Endothelial cell (in vitro differentiated cells): ENCODE results near the gene PSME4. TPM values are rescaled to one million over a fixed set of nuclear protein-coding genes. Genes with fewer than 3 reads are reported as not detected.
A peak's percentile ranks its signal among the peaks of the same experiment; 100 is the strongest.

Experiments
- DNase-seq: peaks from one replicate; pipeline ENCODE4 v3.0.0; 2021; ENCODE audit warnings: low spot score
- H3K27ac Mint-ChIP-seq: one replicate; pipeline ENCODE4 v1.8.0; 2021; ENCODE audit warnings: mixed read lengths, inconsistent platforms; ENCODE audit not compliant: unreplicated experiment
- H3K27me3 Mint-ChIP-seq: one replicate; pipeline ENCODE4 v1.8.0; 2021; ENCODE audit warnings: mild to moderate bottlenecking, moderate library complexity, mixed read lengths, inconsistent platforms; ENCODE audit not compliant: unreplicated experiment
- H3K36me3 Mint-ChIP-seq: one replicate; pipeline ENCODE4 v1.8.0; 2021; ENCODE audit warnings: mild to moderate bottlenecking, low read depth, mixed read lengths, inconsistent platforms; ENCODE audit not compliant: unreplicated experiment
- H3K4me1 Mint-ChIP-seq: one replicate; pipeline ENCODE4 v1.8.0; 2021; ENCODE audit warnings: mild to moderate bottlenecking, mixed read lengths, inconsistent platforms; ENCODE audit not compliant: unreplicated experiment
- H3K4me3 Mint-ChIP-seq: one replicate; pipeline ENCODE4 v1.8.0; 2021; ENCODE audit warnings: mild to moderate bottlenecking, mixed read lengths, inconsistent platforms; ENCODE audit not compliant: unreplicated experiment
- H3K9me3 Mint-ChIP-seq: one replicate; pipeline ENCODE4 v1.8.0; 2021; ENCODE audit warnings: mixed read lengths, inconsistent platforms; ENCODE audit not compliant: unreplicated experiment
- long read RNA-seq: library from polyadenylated mRNA; unstranded; transcript quantifications from one replicate; pipeline ENCODE4 v2.0.0, GENCODE V29; 2020; ENCODE audit not compliant: unreplicated experiment
- total RNA-seq: library from RNA; stranded (reverse); fragmentation: NEBNext Ultra II Directional; extraction: Animal tissue kit (Norgen Biotek cat#: 25700); gene quantifications from one replicate; pipeline ENCODE4 v1.2.1, GENCODE V29; 2021; ENCODE audit not compliant: unreplicated experiment
- TF ChIP-seq, protein P1 (sequence below): fragments of 200-600 bp; sonication (generic); IDR thresholded peaks from one replicate; pipeline ENCODE4 v1.5.0; 2021; ENCODE audit warnings: antibody characterized with exemption; ENCODE audit not compliant: unreplicated experiment

PSME4 gene, protein sequence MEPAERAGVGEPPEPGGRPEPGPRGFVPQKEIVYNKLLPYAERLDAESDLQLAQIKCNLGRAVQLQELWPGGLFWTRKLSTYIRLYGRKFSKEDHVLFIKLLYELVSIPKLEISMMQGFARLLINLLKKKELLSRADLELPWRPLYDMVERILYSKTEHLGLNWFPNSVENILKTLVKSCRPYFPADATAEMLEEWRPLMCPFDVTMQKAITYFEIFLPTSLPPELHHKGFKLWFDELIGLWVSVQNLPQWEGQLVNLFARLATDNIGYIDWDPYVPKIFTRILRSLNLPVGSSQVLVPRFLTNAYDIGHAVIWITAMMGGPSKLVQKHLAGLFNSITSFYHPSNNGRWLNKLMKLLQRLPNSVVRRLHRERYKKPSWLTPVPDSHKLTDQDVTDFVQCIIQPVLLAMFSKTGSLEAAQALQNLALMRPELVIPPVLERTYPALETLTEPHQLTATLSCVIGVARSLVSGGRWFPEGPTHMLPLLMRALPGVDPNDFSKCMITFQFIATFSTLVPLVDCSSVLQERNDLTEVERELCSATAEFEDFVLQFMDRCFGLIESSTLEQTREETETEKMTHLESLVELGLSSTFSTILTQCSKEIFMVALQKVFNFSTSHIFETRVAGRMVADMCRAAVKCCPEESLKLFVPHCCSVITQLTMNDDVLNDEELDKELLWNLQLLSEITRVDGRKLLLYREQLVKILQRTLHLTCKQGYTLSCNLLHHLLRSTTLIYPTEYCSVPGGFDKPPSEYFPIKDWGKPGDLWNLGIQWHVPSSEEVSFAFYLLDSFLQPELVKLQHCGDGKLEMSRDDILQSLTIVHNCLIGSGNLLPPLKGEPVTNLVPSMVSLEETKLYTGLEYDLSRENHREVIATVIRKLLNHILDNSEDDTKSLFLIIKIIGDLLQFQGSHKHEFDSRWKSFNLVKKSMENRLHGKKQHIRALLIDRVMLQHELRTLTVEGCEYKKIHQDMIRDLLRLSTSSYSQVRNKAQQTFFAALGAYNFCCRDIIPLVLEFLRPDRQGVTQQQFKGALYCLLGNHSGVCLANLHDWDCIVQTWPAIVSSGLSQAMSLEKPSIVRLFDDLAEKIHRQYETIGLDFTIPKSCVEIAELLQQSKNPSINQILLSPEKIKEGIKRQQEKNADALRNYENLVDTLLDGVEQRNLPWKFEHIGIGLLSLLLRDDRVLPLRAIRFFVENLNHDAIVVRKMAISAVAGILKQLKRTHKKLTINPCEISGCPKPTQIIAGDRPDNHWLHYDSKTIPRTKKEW (N-terminal part only)
- 106 TPM for total RNA-seq
- long read RNA-seq, partial matches to known transcripts, result 2 of 2 reads
- long read RNA-seq, other reads (novel, unspliced or antisense), result 0 of 2 reads

DNA sequence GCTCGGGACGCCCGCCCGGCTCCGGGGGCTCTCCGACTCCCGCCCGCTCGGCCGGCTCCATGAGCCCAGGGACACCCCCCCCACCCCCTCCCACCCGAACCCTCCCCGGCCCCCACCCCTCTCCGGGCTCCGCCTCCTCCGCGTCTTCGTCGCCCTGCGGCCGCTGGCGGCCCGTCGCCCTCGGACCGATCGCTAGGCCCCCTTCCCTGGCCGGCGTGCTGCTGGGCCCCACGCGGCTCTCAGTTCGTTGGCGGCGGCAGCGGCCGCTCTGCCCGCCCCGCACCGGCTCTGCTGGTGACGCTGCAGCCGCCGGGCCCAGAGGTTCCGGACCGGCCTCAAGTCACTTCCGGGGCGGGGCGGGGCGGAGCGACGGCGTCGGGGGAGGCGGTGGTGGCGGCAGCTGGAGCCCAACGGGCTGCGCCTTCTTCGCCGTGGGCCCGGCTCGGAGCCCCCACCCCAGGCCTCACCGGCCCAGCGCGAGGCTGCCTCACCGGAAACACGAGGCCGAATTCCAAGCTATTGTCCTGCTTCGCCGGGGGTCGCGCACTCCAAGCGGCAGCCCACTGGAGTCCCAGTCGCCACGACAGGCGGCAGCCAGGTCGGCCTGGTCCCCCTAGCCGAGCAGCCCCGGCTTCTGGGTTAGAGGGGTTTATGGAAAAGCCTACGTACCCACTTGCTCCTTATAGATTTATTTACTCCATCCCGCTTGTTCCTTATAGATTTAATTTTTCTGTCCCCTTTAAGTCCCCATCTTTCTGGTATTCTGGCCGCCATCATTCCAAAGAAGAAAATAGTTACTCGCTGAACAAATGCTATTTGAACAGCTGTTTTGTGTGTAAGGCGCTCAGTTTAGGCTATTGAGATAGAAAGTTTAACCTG is at the start of gene PSME4:
PSME4 (minus strand) TSS at position 270 of the 879 bp plus-strand sequence; CDS start at position 61, 209 bp downstream.
- peak within 1 kb of the TSS; percentile 100 for H3K4me3 Mint-ChIP-seq
- H3K4me1 Mint-ChIP-seq, result peaks cover 54% of the 10 kb centered on the region
- H3K27ac Mint-ChIP-seq, result peak within 1 kb of the TSS; percentile 99
- H3K9me3 Mint-ChIP-seq, result no peaks in the 10 kb centered on the region
- H3K36me3 Mint-ChIP-seq, result peaks cover 25% of the 10 kb centered on the region
- TF ChIP-seq, protein P1, sequence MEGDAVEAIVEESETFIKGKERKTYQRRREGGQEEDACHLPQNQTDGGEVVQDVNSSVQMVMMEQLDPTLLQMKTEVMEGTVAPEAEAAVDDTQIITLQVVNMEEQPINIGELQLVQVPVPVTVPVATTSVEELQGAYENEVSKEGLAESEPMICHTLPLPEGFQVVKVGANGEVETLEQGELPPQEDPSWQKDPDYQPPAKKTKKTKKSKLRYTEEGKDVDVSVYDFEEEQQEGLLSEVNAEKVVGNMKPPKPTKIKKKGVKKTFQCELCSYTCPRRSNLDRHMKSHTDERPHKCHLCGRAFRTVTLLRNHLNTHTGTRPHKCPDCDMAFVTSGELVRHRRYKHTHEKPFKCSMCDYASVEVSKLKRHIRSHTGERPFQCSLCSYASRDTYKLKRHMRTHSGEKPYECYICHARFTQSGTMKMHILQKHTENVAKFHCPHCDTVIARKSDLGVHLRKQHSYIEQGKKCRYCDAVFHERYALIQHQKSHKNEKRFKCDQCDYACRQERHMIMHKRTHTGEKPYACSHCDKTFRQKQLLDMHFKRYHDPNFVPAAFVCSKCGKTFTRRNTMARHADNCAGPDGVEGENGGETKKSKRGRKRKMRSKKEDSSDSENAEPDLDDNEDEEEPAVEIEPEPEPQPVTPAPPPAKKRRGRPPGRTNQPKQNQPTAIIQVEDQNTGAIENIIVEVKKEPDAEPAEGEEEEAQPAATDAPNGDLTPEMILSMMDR, result no peak
- DNase-seq, result peak; percentile 99
- H3K27me3 Mint-ChIP-seq, result peaks cover 22% of the 10 kb centered on the region

DNA sequence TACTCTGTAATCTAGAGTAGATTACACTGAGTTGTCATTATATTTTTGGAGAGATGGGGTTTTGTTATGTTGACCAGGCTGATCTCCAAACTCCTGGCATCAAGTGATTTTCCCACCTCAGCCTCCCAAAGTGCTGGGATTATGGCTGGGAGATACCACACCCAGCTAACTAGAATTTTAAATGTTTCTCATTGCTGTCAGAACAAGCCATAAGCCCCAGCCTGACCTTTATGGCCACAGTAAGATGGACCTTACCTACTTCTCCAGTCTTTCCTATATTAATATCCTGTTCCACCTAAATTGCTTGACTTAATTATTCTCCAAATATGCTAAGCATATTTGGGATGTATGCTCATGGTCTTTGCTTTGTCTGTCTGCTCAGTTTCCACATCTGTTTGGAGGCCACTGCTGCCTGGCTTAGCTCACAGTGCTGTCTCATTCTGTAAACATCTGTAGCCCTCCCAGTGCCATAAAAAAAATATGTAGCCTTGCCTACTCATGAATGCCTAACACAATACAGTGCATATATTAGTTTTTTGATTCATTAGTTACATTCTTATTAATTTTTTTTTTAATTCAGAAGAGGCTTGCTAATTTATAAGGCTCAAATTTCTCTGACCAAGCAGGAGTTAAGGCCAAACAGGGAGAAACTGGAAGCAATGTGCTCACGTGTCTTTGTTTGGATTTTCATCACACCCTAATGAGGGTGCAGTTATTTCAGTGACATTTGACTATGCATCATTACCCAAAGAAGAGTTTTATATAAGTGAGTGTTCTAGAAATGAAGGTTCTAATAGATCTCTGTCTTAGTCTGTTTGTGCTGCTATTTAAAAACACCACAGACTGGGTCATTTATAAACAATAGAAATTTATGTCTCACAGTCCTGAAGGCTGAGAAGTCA is 45.3 kb upstream of the PSME4 start:
- Mint-ChIP-seq H3K9me3 (peaks cover 3% of the 10 kb centered on the region), H3K4me3 (no peak overlapping the region), H3K36me3 (peaks cover 5% of the 10 kb centered on the region), H3K27ac (no peak overlapping the region), H3K27me3 (no peaks in the 10 kb centered on the region), H3K4me1 (no peaks in the 10 kb centered on the region)
- TF ChIP-seq, protein P1, result no peak
- DNase-seq, result no peak

DNA sequence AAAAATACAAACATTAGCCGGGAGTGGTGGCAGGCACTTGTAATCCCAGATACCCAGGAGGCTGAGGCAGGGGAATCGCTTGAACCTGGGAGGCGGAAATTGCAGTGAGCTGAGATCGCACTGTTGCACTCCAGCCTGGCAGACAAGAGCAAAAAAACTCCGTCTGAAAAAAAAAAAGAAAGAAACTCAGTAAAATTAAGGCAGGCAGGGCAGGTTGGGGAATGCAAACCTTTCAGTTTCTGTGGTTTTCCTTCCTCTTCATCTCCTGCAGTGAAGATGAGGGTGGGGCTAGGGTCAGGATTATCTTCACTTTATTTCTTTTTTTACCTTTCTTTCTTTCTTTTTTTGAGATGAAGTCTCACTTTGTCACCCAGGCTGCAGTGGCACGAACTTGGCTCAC is 43.2 kb upstream of the PSME4 start:
- H3K36me3 Mint-ChIP-seq, result no peaks in the 10 kb centered on the region
- no peaks in the 10 kb centered on the region for H3K27me3 Mint-ChIP-seq
- no peak overlapping the region for H3K27ac Mint-ChIP-seq
- no peaks in the 10 kb centered on the region for H3K9me3 Mint-ChIP-seq
- no peak for DNase-seq
- H3K4me1 Mint-ChIP-seq, result no peaks in the 10 kb centered on the region
- H3K4me3 Mint-ChIP-seq, result no peak overlapping the region
- TF ChIP-seq, protein P1, result no peak
